Measurements from ENCODE around the gene CTBP2. TPM values are rescaled to one million over a fixed set of nuclear protein-coding genes. Genes with fewer than 3 reads are reported as not detected.

Gene CTBP2
- total and polyA plus RNA-seq, 2 donors from 2014 or later, result 33.1 to 111 TPM

- Histone ChIP-seq H3K27ac (ENCODE audit: low read depth in 2 of 2, low read length in 2 of 2) (no peak overlapping the region), H3K27me3 (ENCODE audit: control insufficient read depth, insufficient read depth, low read length) (no peaks in the 10 kb centered on the region), H3K9ac (ENCODE audit: low read length in 3 of 3) (no peak overlapping the region), H3K4me1 (ENCODE audit: control insufficient read depth in 2 of 3, insufficient read depth in 2 of 3, low read depth in 1 of 3, low read length in 3 of 3) (peaks cover 0 to 8% (median 0%) of the 10 kb centered on the region in 3 donors), H3K36me3 (ENCODE audit: control insufficient read depth in 2 of 3, insufficient read depth in 3 of 3, low read length in 3 of 3) (peaks cover 2 to 15% (median 2%) of the 10 kb centered on the region in 3 donors), H3K9me3 (ENCODE audit: control insufficient read depth in 2 of 3, insufficient read depth in 1 of 3, low read length in 3 of 3) (no peaks in the 10 kb centered on the region), H3K4me3 (ENCODE audit: low read length in 3 of 3) (no peak overlapping the region)
- intact Hi-C loops (cut with DNase I), result no loop called here
- DNase-seq, result no peak
- TF ChIP-seq CTCF (IDR thresholded peaks at IDR 0.05; ENCODE audit: borderline replicate concordance, extremely low read depth, insufficient read depth), result no peak
- no peak for FAIRE-seq
Measured at GRCh38 chr10:125030567-125031197, 129.7 kb downstream of the CTBP2 start.

GRCh38 chr10:125029584-125030242 lies 130.7 kb downstream of the CTBP2 start:
- no peak for TF ChIP-seq CTCF (IDR thresholded peaks at IDR 0.05; ENCODE audit: borderline replicate concordance, extremely low read depth, insufficient read depth)
- H3K4me1 ChIP-seq (ENCODE audit: control insufficient read depth in 2 of 3, insufficient read depth in 2 of 3, low read depth in 1 of 3, low read length in 3 of 3), result peaks cover 0 to 9% (median 0%) of the 10 kb centered on the region in 3 donors
- H3K36me3 ChIP-seq (ENCODE audit: control insufficient read depth in 2 of 3, insufficient read depth in 3 of 3, low read length in 3 of 3), result peaks cover 2 to 15% (median 2%) of the 10 kb centered on the region in 3 donors
- DNase-seq (no peak), FAIRE-seq (no peak)
- no peak overlapping the region for H3K9ac ChIP-seq (ENCODE audit: low read length in 3 of 3)
- H3K9me3 ChIP-seq (ENCODE audit: control insufficient read depth in 2 of 3, insufficient read depth in 1 of 3, low read length in 3 of 3), result no peaks in the 10 kb centered on the region
- no peaks in the 10 kb centered on the region for H3K27me3 ChIP-seq (ENCODE audit: control insufficient read depth, insufficient read depth, low read length)
- no peak overlapping the region for H3K4me3 ChIP-seq (ENCODE audit: low read length in 3 of 3)
- intact Hi-C loops (cut with DNase I), result no loop called here
- H3K27ac ChIP-seq (ENCODE audit: low read depth in 2 of 2, low read length in 2 of 2), result no peak overlapping the region

- no peak for DNase-seq
- H3K9ac ChIP-seq (ENCODE audit: low read length in 3 of 3), result no peak overlapping the region
Measured at GRCh38 chr10:125027871-125028869, 132.2 kb downstream of the CTBP2 start.

More at GRCh38 chr10:125027871-125028869, 132.2 kb downstream of the CTBP2 start:
- Histone ChIP-seq H3K4me3 (ENCODE audit: low read length in 3 of 3) (no peak overlapping the region), H3K4me1 (ENCODE audit: control insufficient read depth in 2 of 3, insufficient read depth in 2 of 3, low read depth in 1 of 3, low read length in 3 of 3) (peaks cover 0 to 17% (median 6%) of the 10 kb centered on the region in 3 donors), H3K27ac (ENCODE audit: low read depth in 2 of 2, low read length in 2 of 2) (no peak overlapping the region), H3K9me3 (ENCODE audit: control insufficient read depth in 2 of 3, insufficient read depth in 1 of 3, low read length in 3 of 3) (no peaks in the 10 kb centered on the region), H3K27me3 (ENCODE audit: control insufficient read depth, insufficient read depth, low read length) (no peaks in the 10 kb centered on the region), H3K36me3 (ENCODE audit: control insufficient read depth in 2 of 3, insufficient read depth in 3 of 3, low read length in 3 of 3) (peaks cover 0 to 11% (median 2%) of the 10 kb centered on the region in 3 donors)
- intact Hi-C loops (cut with DNase I), result no loop called here
- no peak for FAIRE-seq
- no peak for TF ChIP-seq CTCF (IDR thresholded peaks at IDR 0.05; ENCODE audit: borderline replicate concordance, extremely low read depth, insufficient read depth)

Measured in kidney (tissue), 14 donors.